SW 1271 (cell line): ENCODE measurements around the gene ZNF182.
A peak's percentile ranks its signal among the peaks of the same experiment; 100 is the strongest.
"Not testable (repeated sequence)": the region's sequence is repeated elsewhere in the genome, so short reads cannot be mapped to it uniquely, and the experiment has no call there.

Experiments
- DNase-seq, 2 experiments: peaks; one replicate each; lab custom pipeline; 2025; lab: John Stamatoyannopoulos, UW

Gene ZNF182

DNA sequence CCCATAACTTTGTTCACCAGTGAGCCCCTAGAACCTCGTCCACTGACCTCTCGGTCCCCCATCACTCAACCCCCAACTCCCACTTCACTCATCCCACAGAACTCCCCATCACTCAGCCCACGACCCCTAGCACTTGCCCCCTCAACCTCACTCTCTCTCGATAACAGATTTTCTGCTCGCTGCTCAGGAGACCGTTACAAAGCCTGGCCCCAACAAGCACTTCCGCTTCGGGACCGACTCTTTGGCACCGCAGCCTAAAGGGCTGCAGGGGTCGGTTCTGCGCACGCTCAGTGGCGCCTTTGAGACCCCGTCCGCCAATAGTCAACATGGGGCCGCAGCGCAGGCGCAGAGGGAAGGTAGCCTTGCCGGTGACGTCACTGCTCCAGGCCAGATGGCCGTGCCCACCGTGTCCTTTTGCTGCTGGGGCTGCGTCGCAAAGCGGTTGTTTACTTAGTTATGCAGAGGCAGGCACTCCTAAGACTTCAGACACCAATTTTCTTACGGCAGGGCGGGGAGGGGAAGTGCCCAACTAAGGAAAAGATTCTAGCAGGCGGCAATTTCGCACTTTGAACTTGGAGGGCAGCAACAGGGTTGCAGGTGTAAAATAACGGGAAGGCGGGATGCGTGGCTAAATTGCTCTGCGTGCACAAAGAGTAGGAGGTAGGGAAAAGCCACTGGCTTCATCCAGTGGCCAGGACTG is at the start of gene ZNF182:
TSS of gene ZNF182 (minus strand) at position 232 of the 700 bp plus-strand sequence. CDS start 1,380 bp downstream, outside the sequence.
- peak; percentile 37 to 71 for DNase-seq

DNA sequence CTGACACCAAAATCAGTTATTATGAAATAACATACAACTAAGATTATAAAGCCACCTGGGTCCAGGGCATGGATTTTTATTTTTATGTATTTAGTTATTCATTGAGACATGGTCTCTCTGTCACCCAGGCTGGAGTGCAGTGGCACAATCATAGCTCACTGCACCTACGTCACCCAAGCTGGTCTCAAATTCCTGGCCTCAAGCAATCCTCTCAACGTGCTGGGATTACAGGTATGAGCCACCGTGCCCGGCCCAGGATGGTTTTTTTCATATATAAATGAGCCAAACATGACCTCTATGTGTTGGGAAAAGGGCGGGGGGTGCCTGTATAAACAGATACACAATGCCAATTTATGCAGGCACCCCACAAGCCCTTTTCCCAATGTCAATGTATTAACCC is 43.1 kb upstream of the ZNF182 start:
- DNase-seq: no peak

DNA sequence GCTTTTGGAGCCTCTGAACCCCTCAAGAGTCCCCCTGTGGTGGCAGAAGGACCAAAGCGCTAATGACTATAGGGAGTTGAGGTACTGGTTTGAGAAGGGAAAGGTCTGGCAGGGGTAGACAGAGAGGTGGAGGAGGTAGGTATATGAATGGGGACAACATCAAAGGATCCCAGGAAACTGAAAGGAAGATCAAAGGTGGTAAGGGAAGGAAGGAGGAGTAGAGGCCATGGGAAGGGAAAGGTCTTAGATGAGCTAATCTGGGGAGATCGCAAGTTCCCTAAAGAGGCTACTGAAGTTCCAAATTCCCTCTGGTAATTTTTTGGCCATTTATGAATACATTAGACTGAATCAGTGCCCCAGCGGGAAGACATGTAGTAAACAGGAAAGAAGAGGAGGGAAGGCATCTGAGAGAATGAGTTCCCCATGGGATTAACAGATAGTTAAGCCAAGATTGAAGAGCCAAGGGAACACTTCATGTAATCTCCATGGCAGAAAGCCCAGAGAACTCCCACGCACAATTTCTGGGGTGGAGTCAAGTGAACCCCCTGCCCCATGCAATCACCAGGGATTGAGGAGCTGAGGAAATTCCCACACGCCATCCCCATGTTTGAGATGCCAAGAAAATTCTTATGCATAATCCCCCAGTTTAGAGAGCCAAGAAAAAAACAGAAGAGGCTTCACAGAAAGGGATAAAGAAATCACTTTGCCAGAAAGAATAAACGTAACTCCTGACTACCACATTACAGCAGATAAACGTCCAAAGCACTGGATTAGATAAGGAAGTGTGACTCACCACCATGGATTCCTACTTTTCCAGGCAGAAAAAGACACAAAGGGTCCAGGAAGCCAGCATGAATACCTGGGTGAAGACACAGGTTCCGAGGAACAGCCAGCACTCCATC is 41.9 kb upstream of the ZNF182 start:
- DNase-seq: peak in 1 of 2 experiments; percentile 6

DNA sequence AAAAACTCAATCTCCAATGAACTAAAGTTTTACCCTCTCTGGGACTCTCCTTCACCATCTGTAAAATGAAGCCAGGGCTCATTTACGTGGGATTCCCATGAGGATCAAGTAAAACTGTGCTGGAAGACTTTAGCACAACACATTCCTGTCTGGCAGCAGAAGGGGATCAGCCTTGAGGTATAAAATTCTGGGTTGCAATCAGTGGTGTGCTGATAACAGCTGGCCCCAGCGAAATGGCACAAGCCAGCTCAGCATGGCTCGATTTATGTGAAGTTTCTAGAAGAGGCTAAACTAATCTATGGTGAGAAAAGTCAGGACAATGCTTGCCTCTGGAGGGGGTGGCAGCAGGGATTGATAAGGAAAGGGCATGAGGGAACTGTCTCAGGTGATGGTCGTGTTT is 39.3 kb upstream of the ZNF182 start:
- DNase-seq: no peak

DNA sequence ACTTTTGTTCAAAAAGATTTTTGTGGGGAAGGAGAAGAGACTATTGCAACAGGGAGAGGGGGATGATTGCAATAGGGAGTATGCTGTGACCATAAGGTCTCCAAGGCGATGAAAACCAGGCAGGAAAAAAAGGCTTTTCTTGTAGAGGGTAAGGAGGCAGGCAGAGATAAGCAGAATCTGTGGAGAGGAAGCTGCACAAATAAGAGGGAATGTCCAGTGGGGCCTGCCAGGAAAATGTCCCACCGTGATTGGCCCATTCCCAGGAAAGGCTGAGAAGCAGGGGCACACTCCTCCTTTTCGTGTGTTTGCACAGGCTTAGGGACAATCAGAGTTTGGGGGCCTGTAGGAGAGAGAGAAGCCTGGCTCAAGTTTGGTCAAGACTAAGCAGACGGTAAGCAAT is 32.1 kb upstream of the ZNF182 start:
- DNase-seq: no peak

DNA sequence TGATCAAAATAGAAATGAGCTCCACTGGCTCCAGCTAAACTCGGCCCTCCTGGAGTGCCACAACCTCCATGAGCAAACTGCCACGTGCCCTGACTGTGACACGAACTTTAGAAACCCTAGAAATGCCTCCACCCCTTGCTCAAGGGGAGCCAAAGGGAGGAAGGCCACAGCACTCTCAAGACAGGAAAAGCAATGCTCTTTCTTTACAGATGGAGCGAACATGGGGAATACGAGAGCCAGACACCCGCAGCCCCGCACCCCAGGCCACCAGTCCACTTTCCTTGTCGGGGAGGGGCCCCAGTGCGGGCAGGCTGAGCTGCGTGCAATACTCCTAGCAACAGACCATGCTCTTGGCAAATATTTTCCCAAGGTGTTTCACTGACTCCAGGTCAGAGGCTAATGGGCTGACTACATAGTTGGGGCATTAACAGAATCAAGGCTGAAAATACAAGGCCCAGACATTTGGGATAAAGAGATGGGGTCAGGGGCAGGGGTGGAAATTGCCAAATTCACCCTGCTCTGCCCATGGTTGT is 26.9 kb upstream of the ZNF182 start:
- DNase-seq: not testable (repeated sequence)

DNA sequence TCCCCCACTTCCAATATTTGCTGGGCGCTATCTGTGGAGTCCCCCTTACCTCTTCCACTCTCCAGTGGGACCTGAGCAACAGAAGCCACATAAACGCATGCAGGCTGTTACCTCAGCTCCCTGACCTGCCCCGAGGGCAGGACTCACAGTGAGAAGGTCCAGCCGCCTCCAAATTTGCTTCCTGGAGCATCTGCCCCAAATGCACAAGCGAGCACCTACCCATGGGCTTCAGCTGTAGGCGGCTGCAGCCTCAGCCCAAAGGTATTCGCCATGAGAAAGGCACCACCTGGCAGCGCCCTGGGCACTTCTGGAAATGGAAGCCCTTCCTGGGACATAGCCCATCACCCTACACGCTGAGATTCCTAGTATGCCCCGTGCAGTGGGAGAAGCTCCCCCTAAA is 26.4 kb upstream of the ZNF182 start:
- DNase-seq: no peak

DNA sequence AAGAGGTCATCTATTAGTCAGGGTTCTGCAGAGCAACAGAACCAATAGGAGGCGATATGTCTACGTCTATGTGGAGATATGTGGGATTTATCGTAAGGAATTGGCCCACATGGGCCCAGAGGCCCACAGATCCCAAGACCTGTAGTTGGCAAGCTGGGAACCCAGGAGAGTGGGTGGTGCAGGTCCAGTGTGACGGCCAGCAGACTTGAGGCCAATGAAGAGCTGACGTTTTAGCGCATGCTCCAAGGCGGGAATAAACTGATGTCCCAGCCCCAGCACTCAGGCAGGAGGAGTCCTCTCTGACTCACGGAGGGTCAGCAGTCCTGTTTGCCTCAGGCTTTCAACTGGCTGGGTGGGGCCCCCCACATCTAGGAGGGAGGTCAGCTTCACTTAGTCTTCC is 24.3 kb upstream of the ZNF182 start:
- DNase-seq: no peak

DNA sequence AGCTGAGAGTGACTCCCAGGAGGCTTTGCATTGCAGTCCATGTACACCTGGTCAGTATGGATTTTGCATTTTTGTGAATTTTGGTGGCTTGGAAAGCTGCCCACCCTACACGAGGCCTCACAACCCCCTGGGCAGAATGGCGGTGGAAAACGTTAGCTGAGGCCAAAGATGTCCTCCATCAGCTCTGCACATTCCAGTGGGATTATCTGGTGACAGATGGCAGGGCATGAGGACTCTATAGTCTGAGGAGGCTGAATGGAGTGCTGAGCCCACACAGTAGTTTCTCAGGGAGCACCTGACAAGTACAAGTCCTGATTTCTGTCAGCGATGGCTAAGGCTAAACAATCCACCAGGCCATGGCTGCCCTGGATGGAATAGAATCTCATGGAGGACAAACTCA is 23.8 kb upstream of the ZNF182 start:
- not testable (repeated sequence) for DNase-seq

DNA sequence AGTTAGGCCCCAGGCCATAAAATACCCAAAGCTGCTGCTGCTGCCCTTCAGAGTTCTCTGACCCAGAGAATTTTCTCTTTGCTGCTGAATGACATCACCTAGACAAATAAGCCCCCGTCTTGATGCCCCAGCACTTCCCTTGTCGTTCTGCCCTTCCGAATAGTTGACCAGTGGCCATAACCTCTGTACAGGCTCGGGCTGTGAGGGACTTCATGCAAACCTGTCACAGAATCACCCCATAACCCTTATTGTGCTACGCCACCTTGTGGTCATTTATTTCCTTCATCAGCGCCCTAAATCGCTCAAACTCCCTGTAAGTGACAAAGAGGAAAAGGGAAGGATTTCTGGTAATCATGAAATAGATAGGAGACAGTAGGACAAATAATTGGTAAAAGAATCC is 21.8 kb upstream of the ZNF182 start:
- peak; percentile 4 to 47 for DNase-seq

DNA sequence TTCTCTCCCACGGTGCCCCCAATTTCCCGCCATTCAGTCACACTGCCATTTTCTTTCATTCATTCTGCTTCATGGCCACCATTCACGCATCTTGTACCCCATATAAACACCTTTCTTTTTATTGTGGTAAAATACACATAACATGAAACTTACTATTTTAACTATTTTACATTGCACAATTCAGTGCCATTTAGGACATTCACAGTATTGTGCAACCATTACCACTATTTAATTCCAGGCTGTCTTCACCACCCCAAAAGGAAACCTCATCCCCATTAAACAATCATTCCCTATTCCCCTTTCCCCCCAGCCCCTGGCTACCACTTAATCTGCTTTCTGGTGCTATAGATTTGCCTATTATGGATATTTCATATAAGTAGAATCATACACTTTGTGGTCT is 18.9 kb upstream of the ZNF182 start:
- DNase-seq: no peak

DNA sequence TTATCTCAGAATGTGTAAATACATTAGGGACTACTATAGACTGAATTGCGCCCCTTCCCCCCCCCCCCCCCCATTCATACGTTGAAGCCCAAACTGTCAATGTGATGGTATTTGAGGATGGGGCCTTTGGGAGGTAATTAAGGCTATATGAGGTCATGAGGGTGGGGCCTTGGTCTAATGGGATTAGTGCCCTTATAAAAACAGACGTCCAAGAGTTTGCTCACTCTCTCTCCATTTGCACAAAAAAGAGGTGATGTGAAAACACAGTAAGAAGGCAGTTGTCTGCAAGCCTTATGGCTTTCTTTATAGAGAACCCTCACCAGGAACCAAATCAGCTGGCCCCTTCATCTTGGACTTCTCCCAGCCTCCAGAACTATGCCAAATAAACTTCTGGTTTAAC is 18.3 kb upstream of the ZNF182 start:
- no peak for DNase-seq

DNA sequence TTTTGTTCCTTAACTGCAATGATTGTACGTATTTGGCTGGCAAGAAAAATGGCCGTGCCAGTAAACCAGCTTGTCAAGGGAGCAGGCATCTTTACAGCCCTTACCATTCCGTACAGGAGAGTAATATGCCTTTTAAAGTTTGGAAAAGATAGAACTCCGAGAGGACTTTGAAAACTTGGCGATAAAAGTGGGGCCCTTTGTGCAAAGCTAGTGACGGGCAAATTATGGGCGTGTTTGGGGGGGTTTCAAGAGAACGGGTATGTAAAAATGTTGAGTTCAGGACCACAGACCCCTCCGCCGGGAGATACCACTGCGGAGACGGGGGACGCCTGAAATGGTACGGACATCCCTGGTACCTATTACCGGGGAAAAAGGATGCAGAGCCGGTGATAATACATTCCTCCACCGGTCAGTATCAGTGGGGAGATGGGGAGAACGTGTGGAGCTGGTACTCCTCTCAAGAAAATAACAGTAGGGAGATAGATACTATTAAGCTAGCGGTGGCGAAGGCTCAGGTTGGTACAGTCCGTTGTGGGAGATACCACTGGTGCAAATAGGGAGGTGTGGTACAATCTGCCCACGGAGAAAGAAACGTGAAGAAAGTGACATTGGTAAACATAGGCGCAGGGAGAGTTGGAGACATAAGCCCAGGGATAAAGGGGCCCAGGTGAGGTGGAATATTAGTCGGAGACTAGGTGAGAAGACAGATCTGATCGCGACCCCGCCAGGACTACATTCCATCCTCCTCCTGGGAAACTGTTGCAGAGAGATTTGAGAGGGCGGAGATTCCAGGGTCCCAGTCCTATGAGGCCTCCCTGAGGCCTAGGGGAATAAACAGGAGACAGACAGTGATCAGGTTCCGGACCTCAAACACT is 17.5 kb upstream of the ZNF182 start:
- DNase-seq: peak; percentile 5 to 66

DNA sequence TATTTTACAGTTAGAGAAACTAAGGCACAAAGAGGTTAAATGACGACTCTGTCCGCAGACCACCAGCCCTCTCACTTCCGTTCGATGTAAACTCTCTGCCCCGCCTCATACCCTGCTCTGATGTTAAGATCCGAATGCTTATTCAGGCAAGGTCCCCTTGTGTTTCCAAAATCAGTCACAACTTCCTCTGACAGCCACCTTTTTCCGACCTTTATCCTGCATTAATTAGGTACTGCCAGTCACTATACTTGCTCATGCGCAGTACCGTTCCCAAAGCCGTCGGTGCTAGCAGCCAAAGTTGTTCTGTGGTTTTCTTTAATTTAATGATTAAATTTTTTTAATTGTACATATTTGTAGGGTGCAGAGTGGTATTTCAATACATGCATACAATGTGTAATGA is 16.7 kb upstream of the ZNF182 start:
- not testable (repeated sequence) for DNase-seq

DNA sequence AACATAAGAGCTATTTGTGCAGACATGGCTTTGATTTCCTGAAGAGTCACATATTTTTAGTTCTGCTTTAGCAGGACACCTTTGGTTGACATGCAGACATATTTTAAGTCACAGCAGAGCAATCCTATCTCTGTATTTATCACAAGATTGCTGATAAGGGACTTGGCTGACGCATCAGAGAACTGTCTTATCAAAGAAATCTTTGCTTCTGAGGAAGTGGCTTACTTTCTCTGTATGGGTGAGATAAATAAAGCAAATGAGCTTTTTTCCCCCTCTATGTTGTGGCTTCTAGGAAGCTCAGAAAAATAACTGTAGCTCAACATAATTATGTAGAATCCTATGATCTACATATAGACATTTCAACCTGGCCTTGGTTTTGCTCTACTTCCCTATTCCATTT is 16.1 kb upstream of the ZNF182 start:
- DNase-seq: not testable (repeated sequence)

DNA sequence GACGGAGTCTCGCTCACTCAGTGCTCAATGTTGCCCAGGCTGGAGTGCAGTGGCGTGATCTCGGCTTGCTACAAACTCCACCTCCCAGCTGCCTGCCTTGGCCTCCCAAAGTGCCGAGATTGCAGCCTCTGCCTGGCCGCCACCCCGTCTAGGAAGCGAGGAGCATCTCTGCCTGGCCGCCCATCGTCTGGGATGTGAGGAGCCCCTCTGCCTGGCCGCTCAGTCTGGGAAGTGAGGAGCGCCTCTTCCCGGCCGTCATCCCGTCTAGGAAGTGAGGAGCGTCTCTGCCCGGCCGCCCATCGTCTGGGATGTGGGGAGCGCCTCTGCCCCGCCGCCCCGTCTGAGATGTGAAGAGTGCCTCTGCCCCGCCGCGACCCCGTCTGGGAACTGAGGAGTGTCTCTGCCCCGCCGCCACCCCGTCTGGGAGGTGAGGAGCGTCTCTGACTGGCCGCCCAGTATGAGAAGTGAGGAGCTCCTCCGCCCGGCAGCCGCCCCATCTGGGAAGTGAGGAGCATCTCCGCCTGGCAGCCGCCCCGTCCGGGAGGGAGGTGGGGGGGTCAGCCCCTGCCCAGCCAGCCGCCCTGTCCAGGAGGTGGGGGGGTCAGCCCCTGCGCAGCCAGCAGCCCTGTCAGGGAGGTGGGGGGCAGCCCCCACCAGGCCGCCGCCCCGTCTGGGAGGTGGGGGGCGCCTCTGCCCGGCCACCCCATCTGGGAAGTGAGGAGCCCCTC is 13.0 kb upstream of the ZNF182 start:
- not testable (repeated sequence) for DNase-seq

DNA sequence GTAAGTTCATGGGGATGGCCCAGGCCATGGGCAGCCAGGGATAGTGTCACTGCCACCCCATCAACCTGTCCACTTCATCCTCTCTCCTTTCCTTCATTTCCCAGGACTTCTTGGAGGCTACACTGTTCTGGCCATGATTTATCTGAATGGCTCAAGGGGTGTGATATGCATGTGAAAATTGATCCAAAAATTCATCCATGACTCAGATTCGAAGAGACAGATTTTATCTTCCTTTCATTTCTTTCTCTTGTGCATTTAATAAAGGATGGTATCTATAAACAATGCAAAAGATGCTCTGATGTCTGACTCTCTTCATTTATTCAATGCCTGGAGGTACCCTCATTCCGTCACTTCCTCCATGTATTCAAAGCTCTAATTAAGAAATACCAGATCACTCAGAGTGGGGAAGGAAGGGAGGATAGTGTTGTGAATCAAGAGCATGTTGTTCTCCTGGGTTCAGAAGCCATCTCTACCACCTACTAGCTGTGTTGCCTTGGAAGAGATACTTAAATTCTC is 5.7 kb upstream of the ZNF182 start:
- DNase-seq: not testable (repeated sequence)

DNA sequence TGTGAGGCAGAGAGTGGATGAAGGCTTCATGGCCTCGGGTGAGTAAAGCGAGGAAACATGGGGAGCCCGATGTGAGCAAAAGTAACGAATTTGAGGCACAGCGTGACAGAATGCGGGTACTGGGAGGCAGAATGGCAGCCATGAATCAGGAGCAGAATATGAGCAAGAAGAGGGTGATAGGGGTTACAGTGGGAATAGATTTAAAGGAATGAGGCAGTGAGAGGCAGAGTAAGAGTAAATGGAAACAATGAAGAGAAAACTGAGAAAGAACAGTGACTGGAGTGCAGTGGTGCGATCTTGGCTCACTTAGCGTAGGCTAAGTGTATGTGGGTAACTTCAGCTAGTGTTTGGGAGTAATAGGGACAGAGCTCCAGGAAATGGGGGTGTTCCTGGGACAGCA is 2.9 kb upstream of the ZNF182 start, which contains the start of gene SPACA5:
TSS of gene SPACA5 (plus strand) at position 301 of the 400 bp plus-strand sequence. CDS start 815 bp downstream, outside the sequence.
- DNase-seq: not testable (repeated sequence)

DNA sequence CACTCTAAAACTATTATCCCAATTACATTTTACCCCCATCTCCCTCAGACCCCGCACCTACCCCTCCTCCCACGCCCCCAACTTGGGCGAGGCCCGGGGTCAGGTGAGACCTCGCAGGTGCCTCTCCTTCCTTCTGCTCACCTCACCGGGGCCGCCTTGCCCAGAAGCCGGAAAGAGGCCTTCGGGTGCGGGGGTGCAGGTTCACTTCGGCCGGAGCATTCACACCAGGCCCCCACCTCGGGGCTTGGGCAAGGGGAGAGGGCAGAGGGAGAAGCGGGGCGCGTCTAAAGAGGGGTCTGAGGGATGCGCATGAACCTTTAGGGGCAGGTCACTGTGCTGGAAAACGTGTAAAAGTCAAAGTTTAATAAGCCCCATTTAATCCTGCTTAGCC is 427 bp downstream of the ZNF182 start:
- no peak for DNase-seq

DNA sequence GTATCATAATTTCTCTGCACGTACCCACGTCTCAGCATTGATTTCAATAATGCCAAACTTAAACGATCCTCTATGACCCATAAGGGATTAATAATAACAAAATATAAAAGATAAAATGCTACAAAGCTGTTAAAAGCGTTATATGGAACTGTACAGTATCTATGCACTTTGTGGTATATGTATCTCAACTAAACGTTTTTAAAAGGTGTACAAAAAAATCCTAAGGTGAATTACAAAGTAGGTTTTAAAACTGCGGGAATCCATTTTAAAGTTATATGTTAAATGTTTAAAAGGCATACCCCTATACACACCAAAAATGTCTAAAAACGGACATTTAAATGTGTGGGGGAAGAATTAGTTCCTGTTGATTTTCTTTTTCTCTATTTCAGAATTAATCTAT is 860 bp downstream of the ZNF182 start:
- DNase-seq: no peak

DNA sequence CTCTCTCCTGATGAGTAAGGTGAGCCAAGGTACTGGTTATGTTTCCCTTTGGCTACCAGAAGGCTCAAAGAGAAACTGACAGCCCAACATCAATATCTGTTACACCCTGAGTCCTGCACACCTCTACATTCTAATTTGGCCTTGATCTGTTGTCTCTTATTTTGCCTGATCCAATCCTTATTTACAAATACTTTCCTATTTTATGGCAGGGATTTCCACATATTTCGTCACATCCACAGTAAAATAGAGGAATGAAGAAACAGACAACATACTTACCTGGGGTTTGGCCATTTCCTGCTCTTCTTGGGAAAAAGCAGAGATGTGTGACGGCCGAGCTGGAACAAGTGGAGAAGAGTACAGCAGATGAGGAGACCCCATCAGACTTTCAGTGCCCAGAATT is 1.5 kb downstream of the ZNF182 start:
- DNase-seq: no peak
